ENCODE results near the gene ANO1. TPM values are rescaled to one million over a fixed set of nuclear protein-coding genes. Genes with fewer than 3 reads are reported as not detected.

The ANO1 gene
- total RNA-seq, 4 donors from 2014 or later = 2.3 to 9.2 (median 4.2) TPM

- in situ Hi-C loops (cut with MboI; ENCODE audit: low sequenced_read_pairs in 4 of 4) = loop anchor here in 1 of 4 donors (10.0 kb wide), 1 partner anchor 517 kb away; no protein-coding TSS in a partner anchor
- H3K4me3 ChIP-seq = peak overlapping the region; percentile 77 to 97 (median 92)
- peak overlapping the region; percentile 81 to 92 (median 91) for H3K27ac ChIP-seq
- no peaks in the 10 kb centered on the region for H3K9me3 ChIP-seq
- H3K27me3 ChIP-seq = no peaks in the 10 kb centered on the region
- ATAC-seq = no peak
- H3K4me1 ChIP-seq = peaks cover 14 to 18% of the 10 kb centered on the region in 2 donors
- TF ChIP-seq POLR2A (IDR thresholded peaks at IDR 0.05) (no peak), CTCF (IDR thresholded peaks at IDR 0.05 in 4 of 5, conservative IDR thresholded peaks at IDR 0.05 in 1 of 5) (no peak)
- H3K36me3 ChIP-seq = peaks cover 0 to 12% of the 10 kb centered on the region in 2 donors
- intact Hi-C loops (cut with DNase I; ENCODE audit: low total_unique reads) = loop anchor here (10.0 kb wide), 1 partner anchor 203 kb away; no protein-coding TSS in a partner anchor
- no peak for DNase-seq
Observed at GRCh38 chr11:70201882-70202861, 124.1 kb downstream of the ANO1 start.

GRCh38 chr11:70202920-70203750 is 125.0 kb downstream of the ANO1 start, which contains the start of gene FADD:
FADD (plus strand) TSS chr11:70203296; CDS start chr11:70203460, 164 bp downstream.
- intact Hi-C loops (cut with DNase I; ENCODE audit: low total_unique reads) (loop anchor here (1.0 to 10.0 kb wide), 2 partner anchors 67 to 202 kb away; partner anchors contain the start of gene PPFIA1), in situ Hi-C loops (cut with MboI; ENCODE audit: low sequenced_read_pairs in 4 of 4) (loop anchor here in 1 of 4 donors (10.0 kb wide), 1 partner anchor 518 kb away; no protein-coding TSS in a partner anchor)
- no peak for TF ChIP-seq CTCF (IDR thresholded peaks at IDR 0.05 in 4 of 5, conservative IDR thresholded peaks at IDR 0.05 in 1 of 5)
- peak; percentile 70 to 81 for TF ChIP-seq POLR2A (IDR thresholded peaks at IDR 0.05)
- peak within 1 kb of the TSS; percentile 77 to 97 (median 92) for H3K4me3 ChIP-seq
- peaks cover 0 to 20% of the 10 kb centered on the region in 2 donors for H3K36me3 ChIP-seq
- no peaks in the 10 kb centered on the region for H3K27me3 ChIP-seq
- no peaks in the 10 kb centered on the region for H3K9me3 ChIP-seq
- H3K27ac ChIP-seq = peak within 1 kb of the TSS; percentile 81 to 92 (median 91)
- ATAC-seq (peak; percentile 95), DNase-seq (peak; percentile 80 to 83)
- peaks cover 14 to 18% of the 10 kb centered on the region in 2 donors for H3K4me1 ChIP-seq

GRCh38 chr11:70203751-70204465 is 125.8 kb downstream of the ANO1 start:
- Histone ChIP-seq H3K9me3 (no peaks in the 10 kb centered on the region), H3K4me3 (peak overlapping the region; percentile 77 to 97 (median 92)), H3K36me3 (peaks cover 0 to 28% of the 10 kb centered on the region in 2 donors), H3K27ac (peak overlapping the region; percentile 81 to 92 (median 91)), H3K4me1 (peaks cover 14 to 18% of the 10 kb centered on the region in 2 donors), H3K27me3 (no peaks in the 10 kb centered on the region)
- peak; percentile 50 to 64 for ATAC-seq
- TF ChIP-seq CTCF (IDR thresholded peaks at IDR 0.05 in 4 of 5, conservative IDR thresholded peaks at IDR 0.05 in 1 of 5) = no peak
- no peak for TF ChIP-seq POLR2A (IDR thresholded peaks at IDR 0.05)
- intact Hi-C loops (cut with DNase I; ENCODE audit: low total_unique reads) (loop anchor here (1.0 to 10.0 kb wide), 2 partner anchors 66 to 201 kb away; partner anchors contain the start of gene PPFIA1), in situ Hi-C loops (cut with MboI; ENCODE audit: low sequenced_read_pairs in 4 of 4) (loop anchor here in 1 of 4 donors (10.0 kb wide), 1 partner anchor 519 kb away; no protein-coding TSS in a partner anchor)
- DNase-seq = peak; percentile 26 to 36
